IPS-18c (cell line): ENCODE data around the gene CRB3.

Experiments used
- H3K4me3 ChIP-seq: 2 replicates; pipeline ENCODE4 v1.7.0; 2013; ENCODE audit warnings: low read depth, mild to moderate bottlenecking, low read length, moderate library complexity; ENCODE audit not compliant: insufficient read depth
- H3K9me3 ChIP-seq: one replicate; pipeline ENCODE4 v1.6.1; 2013; ENCODE audit warnings: mild to moderate bottlenecking, low read length, moderate library complexity; ENCODE audit not compliant: control insufficient read depth, insufficient read depth

CRB3 gene

DNA sequence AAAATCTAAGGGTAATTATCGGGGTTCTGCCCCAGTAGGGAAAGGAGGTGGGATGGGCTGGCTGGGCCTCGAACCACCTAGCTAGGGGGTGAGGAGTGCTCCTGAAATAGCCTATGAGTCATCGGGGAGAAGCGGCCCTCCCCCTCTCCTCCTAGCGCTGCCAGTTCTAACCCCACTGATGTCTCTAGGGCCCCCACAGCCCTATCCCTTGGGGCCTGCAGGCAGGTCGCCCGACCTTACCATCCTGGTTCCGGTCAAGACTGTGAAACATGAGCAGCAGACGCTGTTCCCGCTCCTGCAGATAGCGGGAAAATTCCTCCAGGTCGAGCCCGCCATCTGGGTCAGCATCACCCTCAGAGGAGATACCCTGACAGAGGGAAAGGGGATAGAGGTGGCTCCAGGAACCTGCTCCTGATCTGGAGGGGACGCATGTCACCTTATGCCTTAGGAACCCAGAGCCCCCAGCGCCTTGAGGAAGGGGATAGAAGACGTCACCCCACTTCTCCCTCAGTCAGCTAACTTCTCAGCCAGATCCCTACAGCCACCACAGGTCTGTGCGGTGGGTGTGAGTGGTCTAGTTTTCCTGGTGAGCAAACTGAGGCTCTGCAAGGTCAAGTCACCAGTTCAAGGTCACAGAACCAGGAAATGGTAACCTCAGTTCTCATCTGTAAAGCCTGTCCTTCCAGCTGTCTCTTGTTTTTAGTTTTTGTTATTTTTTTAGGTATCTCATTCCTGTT is 5.9 kb upstream of the CRB3 start:
- 0 out of 2 replicates have a peak overlapping the region, but pooled peaks have one; percentile 82 for H3K4me3 ChIP-seq

DNA sequence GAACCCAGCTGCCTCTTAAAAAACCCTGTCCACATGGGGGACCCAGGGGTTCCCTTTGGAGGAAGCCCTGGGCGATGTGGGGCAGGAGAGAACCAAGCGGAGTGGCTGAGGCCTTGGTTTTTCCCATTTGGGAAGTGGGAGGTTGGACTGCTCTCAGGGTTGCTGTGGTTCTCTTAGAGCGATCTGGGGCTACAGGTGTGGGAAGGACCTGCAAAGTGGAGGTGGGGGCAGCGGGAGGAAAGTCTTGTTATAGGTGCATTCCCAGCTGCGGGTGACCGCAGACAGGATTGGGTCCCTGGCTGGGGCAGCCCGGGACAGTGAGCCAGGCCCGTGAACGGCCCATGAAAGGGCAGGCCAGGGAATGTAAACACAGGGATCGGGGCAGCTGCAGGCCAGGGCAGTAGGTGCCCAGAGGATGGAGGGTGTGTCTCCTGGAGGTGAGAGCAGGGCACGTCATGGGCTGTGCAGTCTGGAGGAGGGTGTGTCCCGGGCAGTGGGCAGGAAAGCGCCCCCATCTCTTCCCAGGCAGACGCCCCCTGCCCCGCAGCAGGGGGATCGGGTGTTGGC is 5.3 kb upstream of the CRB3 start:
- peak overlapping the region; percentile 82 for H3K4me3 ChIP-seq
- H3K9me3 ChIP-seq: peaks cover 10% of the 10 kb centered on the region

More for the DNA sequence above, 5.9 kb upstream of the CRB3 start:
- H3K9me3 ChIP-seq: peaks cover 10% of the 10 kb centered on the region

- H3K4me3 ChIP-seq: peak within 1 kb of the TSS; percentile 82
- H3K9me3 ChIP-seq: peaks cover 3% of the 10 kb centered on the region
Observed at GRCh38 chr19:6459262-6460098, 4.6 kb upstream of the CRB3 start, which contains the start of gene SLC25A23. SLC25A23 (minus strand) TSS chr19:6459792; CDS start chr19:6459628, 164 bp downstream.

- Histone ChIP-seq H3K4me3 (peak overlapping the region; percentile 82), H3K9me3 (no peaks in the 10 kb centered on the region)
Observed at GRCh38 chr19:6460099-6460884, 3.8 kb upstream of the CRB3 start.

- Histone ChIP-seq H3K4me3 (peak overlapping the region; percentile 86), H3K9me3 (no peaks in the 10 kb centered on the region)
Observed at GRCh38 chr19:6465006-6465405, 935 bp downstream of the CRB3 start.

GRCh38 chr19:6465663-6466062 is 1.6 kb downstream of the CRB3 start:
- Histone ChIP-seq H3K4me3 (no peak overlapping the region), H3K9me3 (no peaks in the 10 kb centered on the region)

DNA sequence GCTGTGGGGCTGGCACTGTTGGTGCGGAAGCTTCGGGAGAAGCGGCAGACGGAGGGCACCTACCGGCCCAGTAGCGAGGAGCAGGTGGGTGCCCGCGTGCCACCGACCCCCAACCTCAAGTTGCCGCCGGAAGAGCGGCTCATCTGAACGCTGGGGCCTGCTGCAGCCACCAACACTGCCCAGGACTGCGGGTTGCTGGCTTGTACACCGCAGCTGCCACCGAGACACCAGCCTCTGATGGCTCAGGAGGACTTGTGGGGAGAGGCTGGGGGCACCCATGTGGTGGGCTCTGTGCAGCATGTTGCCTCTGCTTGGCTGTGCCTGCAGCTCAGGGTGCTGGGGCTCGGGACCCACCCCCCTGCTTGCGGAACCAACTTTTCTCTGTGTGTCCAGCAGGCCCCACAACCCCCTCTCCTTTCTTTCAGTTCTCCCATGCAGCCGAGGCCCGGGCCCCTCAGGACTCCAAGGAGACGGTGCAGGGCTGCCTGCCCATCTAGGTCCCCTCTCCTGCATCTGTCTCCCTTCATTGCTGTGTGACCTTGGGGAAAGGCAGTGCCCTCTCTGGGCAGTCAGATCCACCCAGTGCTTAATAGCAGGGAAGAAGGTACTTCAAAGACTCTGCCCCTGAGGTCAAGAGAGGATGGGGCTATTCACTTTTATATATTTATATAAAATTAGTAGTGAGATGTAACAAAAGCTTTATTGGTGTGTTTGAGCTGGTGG is 2.6 kb downstream of the CRB3 start:
- Histone ChIP-seq H3K4me3 (no peak overlapping the region), H3K9me3 (no peaks in the 10 kb centered on the region)

DNA sequence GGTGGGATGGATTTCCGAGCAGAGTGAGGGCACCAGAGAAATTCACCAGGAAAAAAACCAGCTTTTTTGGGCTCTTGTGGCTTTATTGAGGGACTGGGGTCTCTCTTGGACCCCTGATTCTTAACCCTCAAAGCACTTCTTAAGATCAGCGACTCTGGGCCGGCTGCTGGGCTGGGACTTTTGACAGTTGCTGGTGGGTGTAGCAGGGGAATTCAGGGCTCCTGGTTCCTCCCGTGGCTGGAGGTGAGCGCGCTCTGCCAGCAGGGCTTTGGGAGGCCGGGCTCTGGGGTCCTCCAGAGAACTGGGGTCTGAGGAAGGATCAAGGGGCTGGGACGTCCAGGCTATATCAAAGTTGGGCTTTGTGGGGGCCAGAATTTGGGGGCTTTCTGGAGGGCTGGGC is 3.3 kb downstream of the CRB3 start:
- H3K9me3 ChIP-seq: no peaks in the 10 kb centered on the region
- no peak overlapping the region for H3K4me3 ChIP-seq

DNA sequence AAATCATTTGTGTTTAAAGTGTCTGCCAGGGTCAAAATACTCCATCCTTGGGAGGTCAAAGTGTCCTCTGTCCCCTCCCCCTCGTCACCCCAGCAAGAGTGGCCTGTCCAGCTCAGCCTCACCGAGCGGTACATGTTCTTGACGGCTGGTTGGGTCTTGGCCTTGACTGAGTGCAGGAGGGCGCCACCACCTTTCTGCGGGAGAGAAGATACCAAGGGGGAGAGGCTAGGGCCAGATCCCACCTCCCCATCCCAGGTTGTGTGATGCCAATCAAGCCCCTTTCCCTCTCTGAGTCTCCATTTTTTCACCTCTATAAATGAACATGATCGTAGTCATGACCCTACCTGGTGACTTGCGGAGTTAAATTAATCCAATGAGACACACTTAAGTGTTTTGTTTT is 6.1 kb downstream of the CRB3 start:
- Histone ChIP-seq H3K9me3 (no peaks in the 10 kb centered on the region), H3K4me3 (no peak overlapping the region)

GRCh38 chr19:6471076-6471475 is 7.0 kb downstream of the CRB3 start:
- no peak overlapping the region for H3K4me3 ChIP-seq
- no peaks in the 10 kb centered on the region for H3K9me3 ChIP-seq

DNA sequence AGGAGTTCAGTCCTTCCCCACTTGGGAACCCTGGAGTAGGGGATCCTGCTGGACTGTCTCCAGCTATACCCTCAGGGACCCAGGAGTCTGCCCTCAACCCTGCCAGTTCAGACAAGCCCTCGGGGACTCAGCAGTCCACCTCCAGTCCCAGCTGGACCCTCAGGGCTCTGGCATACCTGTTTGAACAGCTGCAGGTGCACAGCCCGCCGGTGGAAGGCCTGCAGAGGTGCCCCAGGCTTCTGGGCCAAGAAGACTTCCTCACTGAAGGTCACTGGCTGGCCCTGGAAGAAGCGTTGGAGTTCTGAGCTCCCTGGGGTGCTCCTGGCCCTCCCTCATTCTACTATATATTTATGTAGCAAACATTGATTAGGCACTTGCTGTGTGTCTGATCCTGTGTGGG is 8.6 kb downstream of the CRB3 start:
- H3K9me3 ChIP-seq: no peaks in the 10 kb centered on the region
- H3K4me3 ChIP-seq: no peak overlapping the region

DNA sequence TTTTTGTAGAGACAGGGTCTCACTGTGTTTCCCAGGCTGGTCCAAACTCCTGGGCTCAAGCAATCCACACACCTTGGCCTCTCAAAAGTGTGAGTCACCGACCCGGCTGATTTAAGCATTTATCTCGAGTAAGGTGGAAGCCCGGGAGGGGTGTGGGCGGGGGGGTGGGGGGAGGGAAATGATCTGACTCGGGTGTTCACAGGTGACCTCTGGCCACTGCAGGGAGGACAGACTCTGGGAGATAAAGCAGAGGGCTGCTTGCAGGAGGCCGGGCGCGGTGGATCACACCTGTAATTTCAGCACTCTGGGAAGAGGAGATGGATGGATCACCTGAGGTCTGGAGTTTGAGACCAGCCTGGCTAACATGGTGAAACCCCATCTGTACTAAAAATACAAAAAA is 9.6 kb downstream of the CRB3 start:
- Histone ChIP-seq H3K4me3 (no peak overlapping the region), H3K9me3 (no peaks in the 10 kb centered on the region)

- no peaks in the 10 kb centered on the region for H3K9me3 ChIP-seq
- H3K4me3 ChIP-seq: peak overlapping the region; percentile 59
Observed at GRCh38 chr19:6475321-6476108, 11.4 kb downstream of the CRB3 start.

DNA sequence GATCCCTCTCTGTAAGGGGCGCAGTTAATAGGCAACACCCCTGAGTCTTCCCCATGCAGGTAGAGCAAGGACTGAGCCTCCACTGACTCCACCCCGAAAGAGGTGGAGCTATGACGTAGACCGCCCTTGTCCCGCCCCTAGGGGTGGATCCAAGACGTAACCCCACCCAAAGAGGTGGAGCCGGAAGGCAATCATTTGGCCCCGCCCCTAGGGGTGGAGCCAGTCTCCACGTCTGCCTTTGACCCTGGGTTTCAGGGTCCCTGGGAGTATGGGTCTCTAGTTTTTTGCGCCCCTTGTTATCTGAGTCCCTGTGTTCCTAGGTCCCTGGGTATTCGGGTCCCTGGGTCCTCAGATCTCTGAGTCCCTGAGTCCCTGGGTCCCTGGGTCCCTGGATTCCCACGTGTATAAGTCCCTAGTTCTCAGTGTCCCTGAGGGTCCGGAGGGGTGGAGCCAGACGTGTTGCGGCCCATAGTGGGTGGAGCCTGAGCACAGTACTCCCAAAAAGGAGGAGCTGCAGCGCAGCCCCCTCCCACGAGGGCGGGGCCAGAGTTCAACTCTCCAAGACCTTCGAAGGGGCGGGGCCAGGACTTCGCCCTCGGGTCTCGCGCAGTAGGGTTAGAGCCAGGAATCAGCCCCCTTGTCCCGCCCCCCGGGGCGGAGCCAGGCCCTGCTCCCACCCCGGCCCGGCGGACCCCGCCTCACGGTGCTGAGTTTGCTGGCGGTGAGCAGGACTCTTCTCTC is 12.3 kb downstream of the CRB3 start:
- Histone ChIP-seq H3K9me3 (no peaks in the 10 kb centered on the region), H3K4me3 (peak overlapping the region; percentile 59)

- no peaks in the 10 kb centered on the region for H3K9me3 ChIP-seq
- H3K4me3 ChIP-seq: peak overlapping the region; percentile 59
Observed at GRCh38 chr19:6476896-6477431, 12.9 kb downstream of the CRB3 start.
